Activated CD8-positive, alpha-beta T cell treated with anti-CD3 and anti-CD28 coated beads, Interleukin-2, amount 10 ng/mL, durations not matched to agents 7 days and 5 days (primary cell): ENCODE measurements around the gene FBXO21. TPM values are rescaled to one million over a fixed set of nuclear protein-coding genes. Genes with fewer than 3 reads are reported as not detected.
"Not testable (repeated sequence)": the region's sequence is repeated elsewhere in the genome, so short reads cannot be mapped to it uniquely, and the experiment has no call there.

Experiments
- ATAC-seq: fragments of 150-1000 bp; cut with Tn5 transposase; one replicate; pipeline ENCODE4 v1.10.0; 2021; ENCODE audit warnings: moderate library complexity
- CTCF ChIA-PET: fragments of 350-600 bp; sonication (Branson Sonifier 250); formaldehyde crosslinking; loops from one replicate; lab custom pipeline; 2021; ENCODE audit warnings: antibody characterized with exemption; lab: Charles Lee
- POLR2A ChIA-PET: fragments of 350-600 bp; sonication (Branson Sonifier 250); formaldehyde crosslinking; loops from one replicate; lab custom pipeline; 2021; ENCODE audit warnings: antibody characterized with exemption; lab: Charles Lee
- DNase-seq: peaks from one replicate; pipeline ENCODE4 v3.0.0-alpha.2; 2020
- H3K27ac Mint-ChIP-seq: one replicate; pipeline ENCODE4 v1.8.0; 2021; ENCODE audit warnings: mild to moderate bottlenecking, mixed read lengths
- H3K27me3 Mint-ChIP-seq: one replicate; pipeline ENCODE4 v1.8.0; 2021; ENCODE audit warnings: low read depth, mixed read lengths
- H3K36me3 Mint-ChIP-seq: one replicate; pipeline ENCODE4 v1.8.0; 2021; ENCODE audit warnings: low read depth, mixed read lengths
- H3K4me1 Mint-ChIP-seq: one replicate; pipeline ENCODE4 v1.8.0; 2021; ENCODE audit warnings: low read depth, mixed read lengths
- H3K4me3 Mint-ChIP-seq: one replicate; pipeline ENCODE4 v1.8.0; 2021; ENCODE audit warnings: mild to moderate bottlenecking, mixed read lengths
- H3K9me3 Mint-ChIP-seq: one replicate; pipeline ENCODE4 v1.8.0; 2022; ENCODE audit warnings: mixed read lengths; ENCODE audit not compliant: insufficient read depth
- total RNA-seq, 2 experiments: library from RNA; stranded (reverse); gene quantifications; one replicate each; pipeline ENCODE4 v1.2.3, GENCODE V29; 2021

Gene FBXO21
- 10 to 100 TPM; 26.3 to 29.6 TPM for total RNA-seq

- ChIA-PET CTCF (interaction anchor here (0.7 kb wide), 1 partner anchor 1185 kb away, joined by 3 read pairs; no protein-coding TSS in a partner anchor), POLR2A (interaction anchor here (0.6 to 1.1 kb wide), 3 partner anchors 9 to 15 kb away, joined by 3 to 5 read pairs (median 3); no protein-coding TSS in a partner anchor)
- peaks cover 25% of the 10 kb centered on the region for H3K4me1 Mint-ChIP-seq
- peaks cover 15% of the 10 kb centered on the region for H3K27me3 Mint-ChIP-seq
- H3K27ac Mint-ChIP-seq: peak within 1 kb of the TSS; percentile 89
- peak within 1 kb of the TSS; percentile 88 for H3K4me3 Mint-ChIP-seq
- H3K36me3 Mint-ChIP-seq: peaks cover 27% of the 10 kb centered on the region
- peak; percentile 93 for DNase-seq
- peak; percentile 92 for ATAC-seq
- no peaks in the 10 kb centered on the region for H3K9me3 Mint-ChIP-seq
Observed at GRCh38 chr12:117190210-117190781, at the start of gene FBXO21. TSS of gene FBXO21 (minus strand) at chr12:117190470. CDS start at chr12:117190456, 14 bp downstream.

DNA sequence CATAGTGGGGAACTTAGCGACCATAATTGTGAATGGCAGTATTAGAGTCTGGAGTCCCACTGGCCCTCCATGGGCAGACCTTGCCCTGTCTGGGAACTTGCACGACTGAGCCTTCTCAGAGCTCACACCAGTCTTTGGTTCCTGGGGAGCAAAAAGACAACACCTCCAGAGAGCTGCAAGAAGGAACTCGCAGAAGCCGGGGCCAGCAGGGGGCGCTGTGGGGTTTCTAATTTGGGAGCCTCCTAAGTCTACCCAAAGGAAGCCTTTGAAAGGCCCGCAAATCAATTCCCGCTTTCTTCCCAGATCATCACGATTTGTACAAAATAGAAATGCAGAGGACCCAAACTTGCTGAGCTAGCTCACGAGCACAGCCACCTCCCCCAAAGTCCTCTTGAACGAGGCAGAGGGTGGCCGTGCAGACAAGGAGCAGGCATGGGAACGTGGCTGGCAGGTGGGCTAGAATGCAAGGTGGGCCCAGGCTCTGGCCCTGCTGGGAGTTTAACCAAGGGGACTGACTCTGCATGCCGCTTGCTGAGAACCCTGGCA lies 46.3 kb upstream of the FBXO21 start:
- no peaks in the 10 kb centered on the region for H3K36me3 Mint-ChIP-seq
- H3K9me3 Mint-ChIP-seq: no peaks in the 10 kb centered on the region
- ChIA-PET POLR2A (no interaction called here), CTCF (interaction anchor here (0.7 to 4.0 kb wide), 12 partner anchors 9 to 613 kb away, joined by 3 to 17 read pairs (median 4); no protein-coding TSS in a partner anchor)
- no peak overlapping the region for H3K4me3 Mint-ChIP-seq
- peaks cover 2% of the 10 kb centered on the region for H3K27me3 Mint-ChIP-seq
- H3K27ac Mint-ChIP-seq: no peak overlapping the region
- H3K4me1 Mint-ChIP-seq: no peaks in the 10 kb centered on the region
- DNase-seq (peak; percentile 87), ATAC-seq (peak; percentile 81)

DNA sequence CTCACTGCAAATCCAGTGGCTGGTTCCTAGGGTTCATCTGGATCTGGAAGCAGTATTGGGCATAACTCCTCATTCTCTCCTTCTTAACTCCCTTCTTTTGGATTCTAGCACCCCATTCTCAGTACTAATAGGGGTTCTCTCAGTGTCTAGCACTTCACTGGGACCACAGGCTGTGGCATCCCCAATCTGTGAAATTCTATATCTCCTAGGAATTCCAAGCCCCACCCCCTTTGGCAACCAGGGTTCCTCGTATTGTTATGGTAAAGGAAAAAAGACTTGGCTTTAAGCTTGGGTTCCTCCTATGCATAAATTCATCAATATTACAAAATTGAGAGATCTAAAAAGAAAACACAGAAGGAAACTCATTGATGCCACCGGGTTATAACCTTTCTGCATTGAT lies 45.0 kb upstream of the FBXO21 start:
- ATAC-seq (no peak), DNase-seq (no peak)
- no peaks in the 10 kb centered on the region for H3K36me3 Mint-ChIP-seq
- H3K27me3 Mint-ChIP-seq: peaks cover 2% of the 10 kb centered on the region
- H3K9me3 Mint-ChIP-seq: no peaks in the 10 kb centered on the region
- ChIA-PET CTCF (interaction anchor here (0.7 to 4.0 kb wide), 6 partner anchors 17 to 614 kb away, joined by 3 to 17 read pairs (median 12); no protein-coding TSS in a partner anchor), POLR2A (no interaction called here)
- H3K4me1 Mint-ChIP-seq: no peaks in the 10 kb centered on the region
- H3K4me3 Mint-ChIP-seq: no peak overlapping the region
- H3K27ac Mint-ChIP-seq: no peak overlapping the region

- Mint-ChIP-seq H3K4me1 (no peaks in the 10 kb centered on the region), H3K4me3 (no peak overlapping the region), H3K9me3 (no peaks in the 10 kb centered on the region), H3K27me3 (peaks cover 2% of the 10 kb centered on the region), H3K27ac (no peak overlapping the region), H3K36me3 (no peaks in the 10 kb centered on the region)
- no peak for DNase-seq
- POLR2A ChIA-PET: no interaction called here
- CTCF ChIA-PET: interaction anchor here (0.7 to 4.0 kb wide), 2 partner anchors 65 to 603 kb away, joined by 3 to 17 read pairs; no protein-coding TSS in a partner anchor
- ATAC-seq: no peak
Observed at GRCh38 chr12:117234441-117234840, 44.2 kb upstream of the FBXO21 start.

- ChIA-PET CTCF (no interaction called here), POLR2A (no interaction called here)
- Mint-ChIP-seq H3K36me3 (no peaks in the 10 kb centered on the region), H3K4me1 (no peaks in the 10 kb centered on the region), H3K27me3 (peaks cover 2% of the 10 kb centered on the region), H3K9me3 (no peaks in the 10 kb centered on the region), H3K4me3 (no peak overlapping the region), H3K27ac (no peak overlapping the region)
- ATAC-seq (no peak), DNase-seq (no peak)
Observed at GRCh38 chr12:117231750-117232149, 41.5 kb upstream of the FBXO21 start.

DNA sequence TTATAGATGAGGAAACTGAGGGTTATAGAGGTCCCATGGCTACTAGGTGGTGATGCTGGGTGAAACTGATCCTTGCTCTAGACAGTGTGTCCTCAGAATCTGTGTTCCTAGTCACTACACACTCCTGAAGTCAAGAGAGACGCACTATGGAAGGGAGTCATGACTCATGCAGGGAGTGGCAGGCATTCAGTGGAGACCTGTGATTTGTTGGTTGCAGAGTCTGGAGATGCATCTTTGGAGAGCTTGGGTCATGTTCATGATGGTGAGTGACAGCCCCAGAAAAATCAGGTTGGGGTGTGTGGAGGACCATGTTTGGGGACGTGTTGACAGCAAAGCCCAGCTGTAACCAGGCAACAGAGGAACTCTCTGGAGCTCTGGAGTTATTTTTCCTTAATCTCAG lies 38.0 kb upstream of the FBXO21 start:
- ChIA-PET CTCF (interaction anchor here (1.2 kb wide), 1 partner anchor 8 kb away, joined by 6 read pairs; no protein-coding TSS in a partner anchor), POLR2A (no interaction called here)
- DNase-seq (no peak), ATAC-seq (no peak)
- Mint-ChIP-seq H3K4me3 (no peak overlapping the region), H3K36me3 (no peaks in the 10 kb centered on the region), H3K27ac (no peak overlapping the region), H3K4me1 (no peaks in the 10 kb centered on the region), H3K27me3 (peaks cover 2% of the 10 kb centered on the region), H3K9me3 (no peaks in the 10 kb centered on the region)

- Mint-ChIP-seq H3K4me1 (no peaks in the 10 kb centered on the region), H3K27me3 (no peaks in the 10 kb centered on the region), H3K4me3 (no peak overlapping the region), H3K27ac (no peak overlapping the region), H3K36me3 (no peaks in the 10 kb centered on the region), H3K9me3 (no peaks in the 10 kb centered on the region)
- POLR2A ChIA-PET: no interaction called here
- ATAC-seq (no peak), DNase-seq (no peak)
- CTCF ChIA-PET: interaction anchor here (1.2 kb wide), 1 partner anchor 9 kb away, joined by 6 read pairs; no protein-coding TSS in a partner anchor
Observed at GRCh38 chr12:117227000-117227653, 36.9 kb upstream of the FBXO21 start.

- H3K27ac Mint-ChIP-seq: no peak overlapping the region
- H3K4me3 Mint-ChIP-seq: no peak overlapping the region
- POLR2A ChIA-PET: no interaction called here
- ATAC-seq (no peak), DNase-seq (no peak)
- H3K9me3 Mint-ChIP-seq: no peaks in the 10 kb centered on the region
- no peaks in the 10 kb centered on the region for H3K36me3 Mint-ChIP-seq
- no peaks in the 10 kb centered on the region for H3K27me3 Mint-ChIP-seq
- no peaks in the 10 kb centered on the region for H3K4me1 Mint-ChIP-seq
- CTCF ChIA-PET: no interaction called here
Observed at GRCh38 chr12:117226505-117226904, 36.2 kb upstream of the FBXO21 start.

GRCh38 chr12:117225179-117225578 lies 34.9 kb upstream of the FBXO21 start:
- Mint-ChIP-seq H3K4me3 (no peak overlapping the region), H3K9me3 (no peaks in the 10 kb centered on the region), H3K36me3 (no peaks in the 10 kb centered on the region), H3K27ac (no peak overlapping the region), H3K4me1 (no peaks in the 10 kb centered on the region), H3K27me3 (no peaks in the 10 kb centered on the region)
- CTCF ChIA-PET: no interaction called here
- ATAC-seq: no peak
- no peak for DNase-seq
- POLR2A ChIA-PET: no interaction called here

GRCh38 chr12:117220947-117221346 lies 30.7 kb upstream of the FBXO21 start:
- H3K27me3 Mint-ChIP-seq, ATAC-seq, POLR2A ChIA-PET, H3K9me3 Mint-ChIP-seq, H3K27ac Mint-ChIP-seq, H3K4me1 Mint-ChIP-seq, DNase-seq, H3K4me3 Mint-ChIP-seq, H3K36me3 Mint-ChIP-seq: not testable (repeated sequence)
- CTCF ChIA-PET: interaction anchor here (0.7 kb wide), 1 partner anchor 10 kb away, joined by 3 read pairs; no protein-coding TSS in a partner anchor

DNA sequence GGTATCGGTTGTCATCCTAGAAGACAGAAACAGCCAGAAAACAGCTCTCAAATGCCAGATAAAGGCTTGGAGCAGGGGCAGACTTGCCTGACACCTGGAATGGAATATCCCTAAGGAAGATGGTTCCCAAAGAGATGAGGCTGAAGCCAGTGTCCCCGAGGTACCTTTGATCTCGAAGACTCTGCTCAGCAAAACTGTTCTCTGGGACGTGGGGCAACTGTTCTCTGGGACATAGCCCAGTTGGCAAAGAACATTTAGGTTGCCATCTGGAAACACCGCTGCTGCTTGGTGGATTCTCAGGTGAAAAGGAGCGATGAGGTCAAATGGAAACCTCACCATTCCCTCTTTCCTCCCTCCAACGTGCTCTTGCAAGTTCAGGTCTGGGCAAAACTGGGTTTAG lies 27.9 kb upstream of the FBXO21 start:
- CTCF ChIA-PET: no interaction called here
- Mint-ChIP-seq H3K27me3 (peaks cover 3% of the 10 kb centered on the region), H3K9me3 (no peaks in the 10 kb centered on the region), H3K4me3 (no peak overlapping the region), H3K4me1 (no peaks in the 10 kb centered on the region), H3K27ac (no peak overlapping the region), H3K36me3 (no peaks in the 10 kb centered on the region)
- POLR2A ChIA-PET: no interaction called here
- ATAC-seq (no peak), DNase-seq (no peak)

GRCh38 chr12:117216686-117217085 lies 26.4 kb upstream of the FBXO21 start:
- Mint-ChIP-seq H3K27ac (no peak overlapping the region), H3K9me3 (no peaks in the 10 kb centered on the region), H3K27me3 (peaks cover 4% of the 10 kb centered on the region), H3K4me1 (no peaks in the 10 kb centered on the region), H3K4me3 (no peak overlapping the region), H3K36me3 (no peaks in the 10 kb centered on the region)
- ATAC-seq (no peak), DNase-seq (no peak)
- ChIA-PET CTCF (interaction anchor here (1.0 kb wide), 1 partner anchor 513 kb away, joined by 3 read pairs; no protein-coding TSS in a partner anchor), POLR2A (no interaction called here)
